Testis (tissue), 2 donors: ENCODE results near the gene ACADVL.

Experiments
- CTCF ChIP-seq, 3 experiments: fragments of 450-650 bp in 2 of 3; fragments of 200-600 bp in 1 of 3; sonication (generic) in 1 of 3; IDR thresholded peaks; one replicate each; pipeline ENCODE4 v1.5.1; 2016 to 2019; ENCODE audit warnings: antibody characterized with exemption in 3 of 3, mild to moderate bottlenecking in 2 of 3, moderate library complexity in 1 of 3
- POLR2A ChIP-seq: fragments of 450-650 bp; IDR thresholded peaks from one replicate; pipeline ENCODE4 v1.6.1; 2017; ENCODE audit warnings: antibody characterized with exemption, mild to moderate bottlenecking, moderate library complexity

GRCh38 chr17:7177954-7178477 lies 41.7 kb upstream of the ACADVL start:
- TF ChIP-seq POLR2A (no peak), CTCF (IDR thresholded peaks at IDR 0.05) (no peak)
